H1 (cell line): ENCODE results near the gene BCAS1. TPM values are rescaled to one million over a fixed set of nuclear protein-coding genes. Genes with fewer than 3 reads are reported as not detected.

Experiments
- CTCF ChIA-PET: fragments of 300-600 bp; sonication (Branson Sonifier 250); formaldehyde crosslinking; loops from one replicate; lab custom pipeline; 2021; ENCODE audit not compliant: partially characterized antibody; lab: Charles Lee
- POLR2A ChIA-PET: fragments of 300-600 bp; sonication (Branson Sonifier 250); formaldehyde crosslinking; loops from one replicate; lab custom pipeline; 2021; ENCODE audit warnings: inconsistent platforms; ENCODE audit not compliant: partially characterized antibody; lab: Charles Lee
- DNase-seq, 2 experiments: peaks; one replicate each; pipeline versions ENCODE4 v3.0.0 to v3.0.0-alpha.2; 2010 to 2022; ENCODE audit warnings: low spot score in 2 of 2, low read depth in 1 of 2, mixed read lengths in 1 of 2
- FAIRE-seq: peaks from 2 replicates; lab custom pipeline; 2011; peaks lifted over from hg19 to GRCh38; lab: Jason Lieb, UNC
- H2AFZ ChIP-seq: 2 replicates; pipeline ENCODE4 v1.8.1; 2012; ENCODE audit warnings: low read length, inconsistent platforms
- H2AK5ac ChIP-seq: 2 replicates; pipeline ENCODE4 v1.6.1; 2013; ENCODE audit warnings: low read depth, low read length
- H2BK120ac ChIP-seq: replicated peaks from 2 replicates; pipeline ENCODE3; 2013; ENCODE audit warnings: low read depth, low read length, inconsistent platforms
- H2BK12ac ChIP-seq: 2 replicates; pipeline ENCODE4 v1.6.1; 2013; ENCODE audit warnings: low read depth, low read length
- H2BK15ac ChIP-seq: 2 replicates; pipeline ENCODE4 v1.6.1; 2013; ENCODE audit warnings: low read length
- H2BK20ac ChIP-seq: 2 replicates; pipeline ENCODE4 v1.6.1; 2013; ENCODE audit warnings: low read length
- H2BK5ac ChIP-seq: 2 replicates; pipeline ENCODE4 v1.6.1; 2013; ENCODE audit warnings: low read depth, low read length
- H3K14ac ChIP-seq: 2 replicates; pipeline ENCODE4 v1.6.1; 2013; ENCODE audit warnings: inconsistent platforms; ENCODE audit not compliant: insufficient read length
- H3K18ac ChIP-seq: 2 replicates; pipeline ENCODE4 v1.6.1; 2013; ENCODE audit warnings: low read length; ENCODE audit errors: extremely low read depth
- H3K23ac ChIP-seq: 2 replicates; pipeline ENCODE4 v1.6.1; 2013; ENCODE audit warnings: inconsistent platforms; ENCODE audit not compliant: insufficient read length
- H3K23me2 ChIP-seq: 2 replicates; pipeline ENCODE4 v1.6.1; 2013; ENCODE audit warnings: low read depth, low read length
- H3K27ac ChIP-seq: 2 replicates; pipeline ENCODE4 v1.6.1; 2011; ENCODE audit warnings: low read depth, low read length, inconsistent platforms
- H3K27me3 ChIP-seq, 4 experiments: replicated peaks in 1 of 4; 1 replicate in 1 of 4; 2 replicates in 3 of 4; pipeline versions ENCODE4 v1.6.1 to v1.8.1; 2011 to 2013; ENCODE audit warnings: low read length in 3 of 4, mild to moderate bottlenecking in 3 of 4, inconsistent platforms in 2 of 4, mixed read lengths in 2 of 4, moderate library complexity in 1 of 4; ENCODE audit not compliant: control insufficient read depth in 3 of 4, insufficient read depth in 3 of 4; ENCODE audit errors: extremely low read depth in 1 of 4
- H3K36me3 ChIP-seq, 4 experiments: 2 replicates each; pipeline versions ENCODE4 v1.6.1 to v1.8.1; 2011 to 2013; ENCODE audit warnings: mild to moderate bottlenecking in 4 of 4, low read length in 3 of 4, moderate library complexity in 2 of 4, control low read depth in 1 of 4, inconsistent platforms in 1 of 4; ENCODE audit not compliant: insufficient read depth in 4 of 4, control insufficient read depth in 2 of 4
- H3K4ac ChIP-seq: replicated peaks from 2 replicates; pipeline ENCODE3; 2013; ENCODE audit warnings: low read length, low read depth, mixed read lengths, inconsistent platforms; ENCODE audit not compliant: insufficient read length
- H3K4me1 ChIP-seq, 4 experiments: replicated peaks in 1 of 4; 1 replicate in 1 of 4; 2 replicates in 3 of 4; pipeline versions ENCODE4 v1.6.1 to v1.8.1; 2011 to 2013; ENCODE audit warnings: low read length in 3 of 4, inconsistent platforms in 2 of 4, mixed read lengths in 1 of 4; ENCODE audit not compliant: insufficient read depth in 4 of 4, control insufficient read depth in 3 of 4
- H3K4me2 ChIP-seq, 2 experiments: 2 replicates each; pipeline versions ENCODE4 v1.6.1 to v1.8.1; 2011 to 2013; ENCODE audit warnings: low read depth in 2 of 2, low read length in 2 of 2, control low read depth in 1 of 2, inconsistent platforms in 1 of 2, mild to moderate bottlenecking in 1 of 2; ENCODE audit not compliant: insufficient read depth in 1 of 2
- H3K4me3 ChIP-seq, 4 experiments: fragments of 200-600, 300-600 bp in 1 of 4; sonication (generic), shearing (Covaris generic), sonication (Bioruptor Twin) in 1 of 4; 2 replicates each; pipeline versions ENCODE4 v1.5.1 to v1.8.1; 2011 to 2016; ENCODE audit warnings: low read length in 4 of 4, low read depth in 3 of 4, control low read depth in 2 of 4, inconsistent platforms in 2 of 4, mild to moderate bottlenecking in 2 of 4, mixed read lengths in 1 of 4, moderate library complexity in 1 of 4; ENCODE audit not compliant: insufficient read depth in 2 of 4; ENCODE audit errors: extremely low read depth in 1 of 4
- H3K56ac ChIP-seq: replicated peaks from 2 replicates; pipeline ENCODE3; 2013; ENCODE audit warnings: low read depth, mild to moderate bottlenecking, mixed read lengths, low read length, inconsistent platforms; ENCODE audit not compliant: insufficient read length
- H3K79me1 ChIP-seq: 2 replicates; pipeline ENCODE4 v1.6.1; 2013; ENCODE audit warnings: low read depth, low read length, control low read depth
- H3K79me2 ChIP-seq, 2 experiments: 2 replicates each; pipeline versions ENCODE4 v1.6.1 to v1.8.1; 2012 to 2013; ENCODE audit warnings: low read length in 2 of 2, mild to moderate bottlenecking in 2 of 2, inconsistent platforms in 1 of 2; ENCODE audit not compliant: insufficient read depth in 2 of 2, control insufficient read depth in 1 of 2
- H3K9ac ChIP-seq, 4 experiments: replicated peaks in 1 of 4; 1 replicate in 1 of 4; 2 replicates in 3 of 4; pipeline versions ENCODE4 v1.6.1 to v1.8.1; 2011 to 2013; ENCODE audit warnings: low read depth in 3 of 4, low read length in 3 of 4, control low read depth in 2 of 4, mild to moderate bottlenecking in 2 of 4, moderate library complexity in 2 of 4, inconsistent platforms in 1 of 4; ENCODE audit errors: extremely low read depth in 1 of 4
- H3K9me3 ChIP-seq, 2 experiments: 2 replicates each; pipeline versions ENCODE4 v1.6.1 to v1.8.1; 2012 to 2013; ENCODE audit warnings: mild to moderate bottlenecking in 2 of 2, moderate library complexity in 2 of 2, control low read depth in 1 of 2, inconsistent platforms in 1 of 2, low read depth in 1 of 2, low read length in 1 of 2, mixed read lengths in 1 of 2; ENCODE audit not compliant: insufficient read depth in 2 of 2
- H4K20me1 ChIP-seq, 2 experiments: replicated peaks in 1 of 2; 2 replicates each; pipeline versions ENCODE3 to v1.8.1; 2011 to 2013; ENCODE audit warnings: inconsistent platforms in 2 of 2, low read length in 2 of 2, mild to moderate bottlenecking in 1 of 2; ENCODE audit not compliant: insufficient read depth in 2 of 2, control insufficient read depth in 1 of 2
- H4K5ac ChIP-seq: 2 replicates; pipeline ENCODE4 v1.6.1; 2013; ENCODE audit warnings: low read length, low read depth, mixed read lengths, inconsistent platforms; ENCODE audit not compliant: insufficient read length
- H4K8ac ChIP-seq: 2 replicates; pipeline ENCODE4 v1.8.0; 2013; ENCODE audit warnings: mild to moderate bottlenecking, moderate library complexity, low read length, inconsistent platforms; ENCODE audit not compliant: insufficient read depth; ENCODE audit errors: extremely low read depth
- H4K91ac ChIP-seq: replicated peaks from 2 replicates; pipeline ENCODE3; 2013; ENCODE audit warnings: low read length, mixed read lengths, inconsistent platforms; ENCODE audit not compliant: insufficient read length
- BRCA1 ChIP-seq: IDR thresholded peaks from 2 replicates; pipeline ENCODE4 v1.6.1; 2012; ENCODE audit warnings: low read depth, low read length, improper control_type of control experiment
- WGBS, 2 experiments: shearing (Covaris generic) in 1 of 2; methylation state at CpG; one replicate each; pipeline versions ENCODE4 v1.1.6 to v1.1.7; 2013 to 2015; ENCODE audit warnings: low lambda C conversion rate in 2 of 2, mixed read lengths in 2 of 2, inconsistent platforms in 1 of 2, low coverage in 1 of 2, missing lambda C conversion rate in 1 of 2; ENCODE audit not compliant: insufficient replicate concordance in 2 of 2, insufficient coverage in 1 of 2, insufficient read length in 1 of 2; ENCODE audit errors: extremely low coverage in 1 of 2, missing lambda C conversion rate in 1 of 2; 5-methylcytosine and 5-hydroxymethylcytosine counted together
- polyA plus RNA-seq, 7 experiments: library from polyadenylated mRNA; depleted of rRNA in 3 of 7; stranded (reverse) in 5 of 7; unstranded in 2 of 7; fragments of >200 nt in 5 of 7; fragments of 200-250 nt in 2 of 7; gene quantifications; 1 replicate in 5 of 7; 2 replicates in 1 of 7; 4 replicates in 1 of 7; pipeline versions ENCODE4 v1.2.1 to v1.2.3, GENCODE V29; 2011 to 2013; ENCODE audit warnings: missing spikeins in 2 of 7, mixed read lengths in 2 of 7
- total RNA-seq: library from RNA; stranded (reverse); fragmentation: NEBNext Ultra II Directional; extraction: Animal tissue kit (Norgen Biotek cat#: 25700); gene quantifications from 2 replicates; pipeline ENCODE4 v1.2.1, GENCODE V29; 2021

BCAS1 gene
- total and polyA plus RNA-seq, 2 of the 8 experiments (the other 6 are each of a cell fraction or from before 2014, with no cell fraction given): 0.06 to 0.19 TPM

- no peak overlapping the region for H3K56ac ChIP-seq
- no peak overlapping the region for H2BK120ac ChIP-seq
- H3K79me2 ChIP-seq: no peaks in the 10 kb centered on the region
- H3K27me3 ChIP-seq: no peaks in the 10 kb centered on the region
- no peak overlapping the region for H2AFZ ChIP-seq
- H3K79me1 ChIP-seq: no peaks in the 10 kb centered on the region
- no peak overlapping the region for H2BK20ac ChIP-seq
- H4K8ac ChIP-seq: no peak overlapping the region
- H3K4me3 ChIP-seq: no peak overlapping the region
- peaks cover 0 to 1% (median 0%) of the 10 kb centered on the region in 4 experiments; a peak in 1 of 7 replicates for H3K4me1 ChIP-seq
- no peak overlapping the region for H4K91ac ChIP-seq
- DNase-seq (no peak), FAIRE-seq (no peak)
- no peak overlapping the region for H3K4ac ChIP-seq
- H3K23me2 ChIP-seq: no peaks in the 10 kb centered on the region
- CTCF ChIA-PET: interaction anchor here (10.1 to 19.2 kb wide), 2 partner anchors 12 to 105 kb away, joined by 92 to 591 read pairs; partner anchors contain the start of gene PFDN4
- H3K27ac ChIP-seq: no peak overlapping the region
- H2BK15ac ChIP-seq: no peak overlapping the region
- no peak for TF ChIP-seq BRCA1
- no peaks in the 10 kb centered on the region for H3K36me3 ChIP-seq
- POLR2A ChIA-PET: interaction anchor here (0.6 kb wide), 1 partner anchor 186 kb away, joined by 3 read pairs; no protein-coding TSS in a partner anchor
- no peak overlapping the region for H2AK5ac ChIP-seq
- H4K20me1 ChIP-seq: no peaks in the 10 kb centered on the region
- no peak overlapping the region for H3K18ac ChIP-seq
- no peak overlapping the region for H3K9ac ChIP-seq
- no peaks in the 10 kb centered on the region for H3K9me3 ChIP-seq
- H3K23ac ChIP-seq: no peak overlapping the region
- no peak overlapping the region for H3K14ac ChIP-seq
- H2BK12ac ChIP-seq: no peak overlapping the region
- H2BK5ac ChIP-seq: no peak overlapping the region
- no peak overlapping the region for H4K5ac ChIP-seq
- H3K4me2 ChIP-seq: no peak overlapping the region
- 97% methylated on average over 2 of the region's 2 CpGs; no CpG with 5 or more reads in 1 of the 2 experiments for WGBS, 2 experiments
These were observed 21.6 kb upstream of the BCAS1 start for GRCh38 chr20:54092021-54092420.
